DND-41 (cell line): Measurements from ENCODE around the gene CKAP5.

Experiments
- ATAC-seq: fragments of 200-7000 bp; cut with Tn5 transposase; 3 replicates; pipeline ENCODE4 v1.9.1; 2021; ENCODE audit warnings: low read depth; ENCODE audit not compliant: insufficient read depth
- DNase-seq: peaks from one replicate; pipeline ENCODE4 v3.0.0-alpha.2; 2020
- H2AFZ ChIP-seq: 2 replicates; pipeline ENCODE4 v1.6.0; 2012; ENCODE audit warnings: low read depth, low read length
- H3K27ac ChIP-seq: 2 replicates; pipeline ENCODE4 v1.5.1; 2012; ENCODE audit warnings: low read length, inconsistent platforms
- H3K27me3 ChIP-seq: fragments of 200-600 bp; sonication (generic); 2 replicates; pipeline ENCODE4 v1.6.0; 2012; ENCODE audit warnings: low read length, mild to moderate bottlenecking, inconsistent platforms; ENCODE audit not compliant: insufficient read depth, poor library complexity
- H3K36me3 ChIP-seq: 2 replicates; pipeline ENCODE4 v1.5.1; 2012; ENCODE audit warnings: low read length, inconsistent platforms; ENCODE audit not compliant: insufficient read depth
- H3K4me1 ChIP-seq: 2 replicates; pipeline ENCODE4 v1.5.1; 2012; ENCODE audit warnings: mild to moderate bottlenecking, low read length; ENCODE audit not compliant: insufficient read depth
- H3K4me2 ChIP-seq: 2 replicates; pipeline ENCODE4 v1.6.0; 2012; ENCODE audit warnings: mild to moderate bottlenecking, moderate library complexity, low read length, inconsistent platforms; ENCODE audit not compliant: insufficient read depth
- H3K4me3 ChIP-seq, 2 experiments: fragments of 200-600 bp in 1 of 2; shearing (Covaris generic) in 1 of 2; 2 replicates each; pipeline ENCODE4 v1.5.1; 2012 to 2016; ENCODE audit warnings: inconsistent platforms in 2 of 2, low read length in 2 of 2, mild to moderate bottlenecking in 2 of 2, low read depth in 1 of 2, moderate library complexity in 1 of 2
- H3K79me2 ChIP-seq: 2 replicates; pipeline ENCODE4 v1.6.0; 2012; ENCODE audit warnings: low read length, inconsistent platforms; ENCODE audit not compliant: insufficient read depth
- H3K9ac ChIP-seq: 2 replicates; pipeline ENCODE4 v1.6.0; 2012; ENCODE audit warnings: low read depth, mild to moderate bottlenecking, inconsistent platforms, low read length, moderate library complexity
- H3K9me3 ChIP-seq: 2 replicates; pipeline ENCODE4 v1.5.1; 2012; ENCODE audit warnings: low read length, moderate library complexity, mild to moderate bottlenecking, inconsistent platforms; ENCODE audit not compliant: insufficient read depth, severe bottlenecking
- H4K20me1 ChIP-seq: 2 replicates; pipeline ENCODE4 v1.6.0; 2012; ENCODE audit warnings: low read length; ENCODE audit not compliant: insufficient read depth
- CTCF ChIP-seq: IDR thresholded peaks from 2 replicates; pipeline ENCODE4 v1.5.1; 2012; ENCODE audit warnings: borderline replicate concordance, low read length, moderate library complexity, mild to moderate bottlenecking; ENCODE audit not compliant: poor library complexity, severe bottlenecking; ENCODE audit errors: extremely low read depth
- EZH2 ChIP-seq: IDR thresholded peaks from 3 replicates; pipeline ENCODE4 v1.6.1; 2012; ENCODE audit warnings: borderline replicate concordance, low read depth, mild to moderate bottlenecking, moderate library complexity, low read length, inconsistent platforms; ENCODE audit not compliant: severe bottlenecking

The CKAP5 gene

GRCh38 chr11:46835897-46836296 is 10.2 kb downstream of the CKAP5 start:
- ATAC-seq (no peak), DNase-seq (no peak)
- TF ChIP-seq EZH2 (no peak), CTCF (no peak)
- Histone ChIP-seq H4K20me1 (peaks cover 68% of the 10 kb centered on the region; the same call in 1 of the 2 replicates), H3K4me2 (no peak overlapping the region), H3K9me3 (no peaks in the 10 kb centered on the region), H3K9ac (no peak overlapping the region), H3K27me3 (no peaks in the 10 kb centered on the region), H3K4me1 (0 out of 2 replicates have a peak, but pooled peaks cover 4% of the 10 kb centered on the region), H2AFZ (no peak overlapping the region), H3K36me3 (no peaks in the 10 kb centered on the region; the same call in 1 of the 2 replicates), H3K4me3 (no peak overlapping the region), H3K27ac (no peak overlapping the region), H3K79me2 (peaks cover 99% of the 10 kb centered on the region)

GRCh38 chr11:46834821-46835220 is 11.3 kb downstream of the CKAP5 start:
- no peak overlapping the region for H3K4me2 ChIP-seq
- H3K4me3 ChIP-seq, result no peak overlapping the region
- no peak for DNase-seq
- peaks cover 98% of the 10 kb centered on the region for H3K79me2 ChIP-seq
- no peaks in the 10 kb centered on the region for H3K9me3 ChIP-seq
- H3K27me3 ChIP-seq, result no peaks in the 10 kb centered on the region
- 0 out of 2 replicates have a peak, but pooled peaks cover 4% of the 10 kb centered on the region for H3K4me1 ChIP-seq
- H2AFZ ChIP-seq, result no peak overlapping the region
- no peak for ATAC-seq
- no peak overlapping the region for H3K27ac ChIP-seq
- no peak overlapping the region for H3K9ac ChIP-seq
- peaks cover 66% of the 10 kb centered on the region; the same call in 1 of the 2 replicates for H4K20me1 ChIP-seq
- TF ChIP-seq CTCF, result no peak
- no peak for TF ChIP-seq EZH2
- H3K36me3 ChIP-seq, result no peaks in the 10 kb centered on the region; the same call in 1 of the 2 replicates

- DNase-seq, result no peak
- Histone ChIP-seq H3K9ac (no peak overlapping the region), H3K4me2 (no peak overlapping the region), H3K9me3 (no peaks in the 10 kb centered on the region), H3K79me2 (peaks cover 98% of the 10 kb centered on the region), H3K4me1 (no peaks in the 10 kb centered on the region), H4K20me1 (peaks cover 70% of the 10 kb centered on the region), H3K36me3 (peaks cover 3% of the 10 kb centered on the region; the same call in 1 of the 2 replicates), H3K27me3 (no peaks in the 10 kb centered on the region), H2AFZ (no peak overlapping the region), H3K27ac (no peak overlapping the region), H3K4me3 (no peak overlapping the region)
- ATAC-seq, result no peak
- TF ChIP-seq CTCF (no peak), EZH2 (no peak)
Measured at GRCh38 chr11:46832511-46833214, 13.4 kb downstream of the CKAP5 start.
